Measurements from ENCODE around the gene DHRS9.
"Not testable (repeated sequence)": the region's sequence is repeated elsewhere in the genome, so short reads cannot be mapped to it uniquely, and the experiment has no call there.

Gene DHRS9

GRCh38 chr2:169095621-169096105 lies 26.3 kb downstream of the DHRS9 start:
- DNase-seq: no peak

- DNase-seq: no peak
Observed at GRCh38 chr2:169104848-169105247, 35.5 kb downstream of the DHRS9 start.

- DNase-seq: no peak
Observed at GRCh38 chr2:169105476-169105875, 36.1 kb downstream of the DHRS9 start.

GRCh38 chr2:169106134-169106533 lies 36.8 kb downstream of the DHRS9 start:
- no peak for DNase-seq

- no peak for DNase-seq
Observed at GRCh38 chr2:169106563-169107545, 37.5 kb downstream of the DHRS9 start.

- no peak for DNase-seq
Observed at GRCh38 chr2:169107645-169108044, 38.3 kb downstream of the DHRS9 start.

GRCh38 chr2:169108099-169108884 lies 38.9 kb downstream of the DHRS9 start:
- no peak for DNase-seq

GRCh38 chr2:169109502-169110409 lies 40.4 kb downstream of the DHRS9 start:
- DNase-seq: peak; percentile 33

- DNase-seq: no peak
Observed at GRCh38 chr2:169110419-169110818, 41.1 kb downstream of the DHRS9 start.

- DNase-seq: no peak
Observed at GRCh38 chr2:169110916-169111315, 41.6 kb downstream of the DHRS9 start.

- no peak for DNase-seq
Observed at GRCh38 chr2:169112841-169113240, 43.5 kb downstream of the DHRS9 start.

- DNase-seq: no peak
Observed at GRCh38 chr2:169114056-169114455, 44.7 kb downstream of the DHRS9 start.

GRCh38 chr2:169116327-169116726 lies 47.0 kb downstream of the DHRS9 start:
- no peak for DNase-seq

GRCh38 chr2:169116993-169117392 lies 47.6 kb downstream of the DHRS9 start:
- no peak for DNase-seq

GRCh38 chr2:169118060-169118459 lies 48.7 kb downstream of the DHRS9 start:
- DNase-seq: peak; percentile 81

- no peak for DNase-seq
Observed at GRCh38 chr2:169119123-169119760, 49.9 kb downstream of the DHRS9 start.

- DNase-seq: no peak
Observed at GRCh38 chr2:169119851-169120250, 50.5 kb downstream of the DHRS9 start.

GRCh38 chr2:169129703-169130243 lies 60.4 kb downstream of the DHRS9 start:
- DNase-seq: no peak

- DNase-seq: peak; percentile 72
Observed at GRCh38 chr2:169131587-169132512, 62.5 kb downstream of the DHRS9 start.

- DNase-seq: not testable (repeated sequence)
Observed at GRCh38 chr2:169134272-169134671, 64.9 kb downstream of the DHRS9 start.

- DNase-seq: not testable (repeated sequence)
Observed at GRCh38 chr2:169136428-169136827, 67.1 kb downstream of the DHRS9 start.

Data from NCI-H2029 treated with DMSO at 0.1 percent for 48 hours (cell line).